T follicular helper cell (primary cell): ENCODE data around the gene ASB1.

Source experiments
- DNase-seq: peaks from one replicate; pipeline ENCODE4 v3.0.0-alpha.2; 2020; ENCODE audit warnings: low read depth
- total RNA-seq, 2 experiments: gene quantifications; one replicate each; lab custom pipeline; 2026; lab: John Stamatoyannopoulos, UW

ASB1 gene, protein sequence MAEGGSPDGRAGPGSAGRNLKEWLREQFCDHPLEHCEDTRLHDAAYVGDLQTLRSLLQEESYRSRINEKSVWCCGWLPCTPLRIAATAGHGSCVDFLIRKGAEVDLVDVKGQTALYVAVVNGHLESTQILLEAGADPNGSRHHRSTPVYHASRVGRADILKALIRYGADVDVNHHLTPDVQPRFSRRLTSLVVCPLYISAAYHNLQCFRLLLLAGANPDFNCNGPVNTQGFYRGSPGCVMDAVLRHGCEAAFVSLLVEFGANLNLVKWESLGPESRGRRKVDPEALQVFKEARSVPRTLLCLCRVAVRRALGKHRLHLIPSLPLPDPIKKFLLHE
- 55.8 to 60.6 reads per million in 2 experiments for total RNA-seq

- DNase-seq = peak; percentile 49
Observed at GRCh38 chr2:238426568-238427434, at the start of gene ASB1. Gene ASB1, plus strand, starts transcription at chr2:238426927. Its CDS starts 144 bp downstream, at chr2:238427071.

DNA sequence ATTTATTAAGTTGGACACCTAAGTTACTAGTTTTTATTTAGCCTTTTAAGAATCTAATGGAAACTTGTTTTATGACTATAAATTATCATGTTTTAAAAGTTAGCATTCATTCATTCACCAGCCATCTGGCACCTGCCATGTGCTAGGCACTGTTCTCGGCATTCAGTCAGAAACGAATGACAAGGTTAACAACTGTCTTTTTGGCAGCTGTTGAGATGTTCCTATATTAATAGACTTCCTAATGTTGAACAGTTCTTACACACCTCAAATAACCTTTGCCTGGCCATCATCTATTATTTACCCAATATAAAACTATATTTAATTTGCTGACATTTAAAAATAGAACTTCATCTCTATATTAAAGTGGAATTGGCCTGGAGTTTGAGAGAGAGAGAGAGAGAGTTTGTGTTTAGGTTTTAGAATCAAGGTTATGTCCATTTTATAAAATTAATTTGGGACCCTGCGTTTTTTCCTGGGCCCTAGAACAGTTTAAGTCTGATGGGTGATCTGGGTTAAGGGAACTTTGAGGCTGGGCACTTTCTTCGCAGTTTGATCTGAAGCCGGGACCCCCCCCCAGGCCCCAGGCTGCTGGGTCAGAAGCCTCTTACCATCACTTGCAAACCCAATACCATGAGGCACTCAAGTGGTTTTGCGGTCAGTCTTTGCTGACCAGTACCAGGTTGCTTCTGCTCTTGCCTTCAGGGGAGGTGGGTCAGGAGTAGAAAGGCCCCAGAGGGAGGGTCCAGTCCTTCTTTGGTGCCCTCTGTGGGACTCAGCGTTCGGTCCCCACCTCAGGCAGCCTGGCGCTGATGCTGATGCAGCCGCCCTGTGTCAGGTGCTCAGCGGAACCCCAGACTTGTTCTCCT is 48.3 kb upstream of the ASB1 start:
- DNase-seq = no peak

GRCh38 chr2:238379096-238379810 is 47.5 kb upstream of the ASB1 start:
- no peak for DNase-seq

- no peak for DNase-seq
Observed at GRCh38 chr2:238380336-238380735, 46.4 kb upstream of the ASB1 start.

- no peak for DNase-seq
Observed at GRCh38 chr2:238380785-238381184, 45.9 kb upstream of the ASB1 start.

DNA sequence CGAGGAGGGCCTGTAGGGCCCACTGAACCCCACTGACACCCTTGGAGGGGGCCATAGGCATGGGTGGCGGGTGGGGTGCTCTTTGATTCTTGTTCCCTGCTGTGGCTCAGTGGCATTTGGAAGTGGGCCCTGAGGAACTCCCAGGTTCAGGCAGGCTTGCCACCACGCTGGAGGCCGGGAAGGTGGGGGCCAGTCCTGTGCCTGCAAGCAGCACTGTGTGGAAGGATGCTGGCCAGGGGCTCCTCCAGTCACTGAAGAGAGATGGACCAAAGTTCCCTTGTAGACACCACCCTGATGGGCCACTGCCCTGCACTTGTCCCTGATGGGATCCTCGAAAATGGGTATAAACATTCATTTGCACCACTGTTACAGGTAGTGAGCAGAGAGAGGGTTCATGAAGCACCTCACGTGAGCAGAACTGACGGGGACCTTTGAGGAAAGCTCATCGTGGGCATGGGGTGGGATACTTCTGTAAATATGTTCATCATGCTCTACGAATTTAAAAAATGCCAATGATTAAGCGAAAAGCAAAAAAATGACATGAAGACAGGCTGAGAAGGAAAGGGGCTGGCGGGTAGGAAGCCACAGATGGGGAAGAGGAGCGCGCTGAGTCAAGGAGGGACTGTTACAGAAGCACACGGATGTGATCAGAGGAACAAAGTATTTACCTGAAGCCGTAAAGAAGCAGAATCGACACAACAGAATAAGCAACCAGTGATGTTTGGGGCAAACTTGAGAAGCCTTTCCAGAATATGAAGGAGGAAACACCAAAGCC is 45.2 kb upstream of the ASB1 start:
- DNase-seq = no peak

GRCh38 chr2:238382381-238382781 is 44.3 kb upstream of the ASB1 start:
- no peak for DNase-seq

DNA sequence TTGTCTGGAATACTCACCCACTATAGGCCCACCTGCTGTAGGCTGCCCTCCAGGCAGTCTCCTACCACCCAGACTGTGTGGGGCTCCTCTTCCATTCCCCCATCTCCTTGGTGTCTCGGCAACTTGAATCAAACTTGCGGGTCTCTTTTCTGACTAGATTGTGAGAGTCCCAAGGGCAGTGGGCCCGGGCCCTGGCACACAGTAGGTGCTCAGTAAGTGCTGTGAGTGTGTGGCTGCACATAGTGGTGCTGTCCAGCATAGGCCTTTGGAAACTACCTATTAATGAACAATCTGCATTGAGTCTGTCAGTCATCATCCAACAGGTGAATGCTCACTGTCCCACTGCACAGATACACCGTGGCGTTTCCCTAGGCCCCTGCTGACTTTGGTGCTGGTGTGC is 43.6 kb upstream of the ASB1 start:
- DNase-seq = no peak

DNA sequence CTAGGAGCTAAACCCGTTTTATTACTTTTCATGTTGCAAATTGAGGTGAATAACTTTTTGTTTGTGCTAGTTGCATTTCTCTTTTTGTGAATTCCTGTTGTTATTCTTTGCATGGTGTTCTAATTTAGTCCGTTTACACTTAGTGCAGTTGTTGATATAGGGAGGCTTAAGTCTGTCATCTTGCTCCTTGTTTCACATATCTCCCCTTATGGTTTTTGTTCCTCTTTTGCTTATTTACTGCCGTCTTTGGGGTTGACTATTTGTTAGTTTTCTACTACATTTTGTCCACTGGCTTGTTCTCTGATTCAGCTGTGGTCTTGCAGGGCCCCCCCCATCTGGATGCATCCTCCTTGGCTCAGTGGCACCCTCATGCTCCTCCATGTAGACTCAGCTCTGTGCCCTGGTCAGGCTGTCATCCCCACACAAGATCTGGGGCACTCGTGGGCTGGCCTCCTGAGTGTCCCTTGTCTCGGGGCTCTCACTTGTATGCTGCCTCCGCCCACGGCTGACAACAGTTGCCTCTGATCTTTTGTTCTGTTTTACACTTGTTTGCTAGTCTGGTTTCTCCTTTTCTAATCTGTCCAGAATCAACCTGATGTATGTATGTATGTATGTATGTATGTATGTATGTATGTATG is 42.9 kb upstream of the ASB1 start:
- no peak for DNase-seq

DNA sequence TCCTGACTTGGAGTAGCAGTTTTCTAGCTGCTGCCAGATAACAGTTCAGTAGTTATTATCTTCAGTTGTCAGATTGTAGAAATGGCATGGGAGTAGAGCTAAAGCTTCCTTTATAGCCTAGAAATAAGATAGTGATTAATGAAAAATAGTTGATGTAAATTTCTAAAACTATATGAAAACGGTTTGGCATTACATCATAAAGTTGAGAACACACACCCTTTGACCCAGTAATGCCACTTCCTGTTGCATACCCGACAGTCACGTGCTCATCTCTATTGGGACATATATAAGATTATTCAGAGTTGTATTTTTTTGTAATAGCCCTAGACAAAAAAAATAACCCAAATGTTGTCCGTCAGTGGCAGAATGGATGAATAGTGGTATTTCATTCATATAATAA is 39.4 kb upstream of the ASB1 start:
- DNase-seq = no peak

DNA sequence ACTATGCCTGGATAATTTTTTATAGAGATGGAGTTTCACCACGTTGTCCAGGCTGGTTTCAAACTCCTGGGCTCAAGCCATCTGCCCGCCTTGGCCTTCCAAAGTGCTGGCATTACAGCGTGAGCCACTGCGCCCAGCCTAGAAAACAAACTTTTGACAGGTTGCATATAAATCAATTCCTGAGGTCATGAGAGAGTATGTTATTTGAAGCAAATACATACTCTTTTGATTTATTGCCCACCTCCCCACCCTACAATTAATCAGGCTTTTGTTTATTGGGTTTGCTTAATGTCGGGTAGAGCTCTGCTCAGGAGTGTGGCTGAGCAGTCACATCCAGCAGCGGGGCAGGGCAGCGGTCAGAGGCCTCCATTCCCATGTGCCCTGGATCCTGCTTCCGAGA is 37.9 kb upstream of the ASB1 start:
- DNase-seq = no peak

- DNase-seq = no peak
Observed at GRCh38 chr2:238389988-238390589, 36.6 kb upstream of the ASB1 start.

- DNase-seq = no peak
Observed at GRCh38 chr2:238391042-238391689, 35.6 kb upstream of the ASB1 start.

DNA sequence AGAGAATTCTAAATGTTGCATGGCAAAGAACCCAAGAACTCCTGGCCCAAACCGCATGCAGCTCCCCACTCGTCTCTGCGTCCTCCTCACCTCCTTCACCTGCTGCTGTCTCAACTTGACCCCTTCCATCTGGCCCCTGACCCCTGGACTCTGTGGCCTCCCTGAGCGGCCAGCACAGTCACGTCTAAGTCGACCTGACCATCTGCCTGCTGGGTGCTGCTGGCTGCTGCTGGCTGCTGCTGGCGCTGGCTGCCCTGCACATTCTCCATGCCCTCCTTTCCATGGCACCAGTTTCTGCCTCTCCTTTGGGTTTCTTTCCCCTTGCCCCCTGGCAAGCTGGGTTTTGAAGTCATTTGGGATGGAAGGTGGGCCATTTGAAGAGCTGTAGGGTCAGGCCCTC is 30.1 kb upstream of the ASB1 start:
- no peak for DNase-seq

DNA sequence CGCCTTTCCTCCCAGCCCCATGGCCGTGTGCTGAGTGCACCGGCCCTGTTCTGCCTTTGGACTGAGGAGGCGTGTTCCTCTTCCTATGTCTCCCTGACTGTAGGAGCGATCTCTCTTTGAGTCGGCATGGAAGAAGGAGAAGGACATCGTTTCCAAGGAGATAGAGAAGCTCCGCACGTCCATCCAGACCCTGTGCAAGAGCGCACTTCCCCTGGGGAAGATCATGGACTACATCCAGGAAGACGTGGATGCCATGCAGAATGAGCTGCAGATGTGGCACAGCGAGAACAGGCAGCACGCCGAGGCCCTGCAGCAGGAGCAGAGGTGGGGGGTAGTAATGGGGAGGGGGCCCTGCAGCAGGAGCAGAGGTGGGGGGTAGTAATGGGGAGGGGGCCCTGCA is 29.4 kb upstream of the ASB1 start:
- no peak for DNase-seq

DNA sequence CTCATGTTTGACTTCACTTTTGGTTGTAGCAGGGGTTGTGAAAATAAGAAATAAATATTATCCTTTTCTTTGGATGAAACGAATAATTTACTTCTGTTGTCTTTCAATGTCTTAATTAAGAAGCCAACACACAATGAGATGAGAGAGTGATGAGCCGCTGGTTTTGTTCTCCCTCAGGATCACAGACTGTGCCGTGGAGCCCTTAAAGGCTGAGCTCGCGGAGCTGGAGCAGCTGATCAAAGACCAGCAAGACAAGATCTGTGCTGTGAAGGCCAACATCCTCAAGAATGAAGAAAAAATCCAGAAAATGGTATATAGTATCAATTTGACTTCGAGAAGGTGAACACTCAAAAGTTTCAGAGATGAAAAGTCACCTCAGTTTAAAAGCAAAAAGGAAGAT is 28.1 kb upstream of the ASB1 start:
- no peak for DNase-seq

GRCh38 chr2:238399094-238399493 is 27.6 kb upstream of the ASB1 start:
- no peak for DNase-seq

DNA sequence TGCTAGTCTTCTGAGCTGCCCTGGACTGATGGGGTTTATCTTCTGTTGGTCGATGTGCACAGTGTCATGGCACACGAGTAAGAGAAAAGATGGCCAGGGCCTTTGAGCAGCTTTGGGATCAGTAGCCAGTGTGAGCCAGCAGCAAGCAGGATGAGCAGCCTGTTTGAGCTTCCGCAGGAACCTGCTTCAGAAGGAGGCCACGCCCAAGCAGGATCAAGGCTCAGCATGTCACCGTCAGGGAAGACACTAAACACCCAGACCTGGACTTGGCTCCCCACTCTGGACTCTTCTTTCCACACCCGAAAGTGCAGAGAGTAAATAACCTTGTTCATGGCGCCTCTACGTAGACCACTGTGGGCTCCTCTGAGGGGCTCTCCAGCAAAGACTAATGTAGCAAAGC is 25.2 kb upstream of the ASB1 start:
- DNase-seq = no peak
